Measurements from ENCODE around the gene LCN9.
"Not testable (repeated sequence)": the region's sequence is repeated elsewhere in the genome, so short reads cannot be mapped to it uniquely, and the experiment has no call there.

The LCN9 gene

DNA sequence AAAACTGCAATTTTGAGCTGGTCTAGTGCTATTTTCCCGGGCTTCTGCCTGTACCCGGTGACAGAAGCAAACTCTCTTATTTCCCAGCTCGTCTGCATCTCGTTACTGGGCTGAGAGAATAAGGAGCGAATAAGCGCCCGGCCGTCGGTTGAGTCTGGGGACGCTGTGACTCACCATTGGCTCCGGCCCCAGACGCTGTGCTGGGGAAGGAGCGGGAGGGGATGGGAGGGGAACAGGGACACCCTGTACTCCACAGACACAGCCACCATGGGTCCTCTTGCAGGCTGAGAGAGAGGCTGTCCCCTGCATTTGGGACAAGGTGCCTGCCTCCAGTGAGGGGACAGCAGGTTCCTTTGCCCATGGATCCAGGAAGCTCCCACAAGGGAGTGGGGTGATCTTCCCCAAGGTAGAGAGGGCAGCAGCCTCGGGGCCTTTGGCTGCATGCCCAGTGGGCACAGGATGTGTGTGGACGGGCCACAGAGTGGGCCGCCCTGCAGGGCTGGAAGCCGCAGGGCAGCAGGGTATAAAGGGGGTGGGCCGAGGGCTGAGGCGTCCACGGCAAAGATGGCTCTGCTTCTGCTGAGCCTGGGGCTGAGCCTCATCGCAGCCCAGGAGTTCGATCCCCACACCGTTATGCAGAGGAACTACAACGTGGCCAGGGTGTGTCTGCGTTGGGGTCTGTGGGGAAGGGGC is at the start of gene LCN9:
Gene LCN9, plus strand, starts transcription at position 552 of the 693 bp plus-strand sequence. Its CDS starts 13 bp downstream, at position 565.
- DNase-seq, result no peak

DNA sequence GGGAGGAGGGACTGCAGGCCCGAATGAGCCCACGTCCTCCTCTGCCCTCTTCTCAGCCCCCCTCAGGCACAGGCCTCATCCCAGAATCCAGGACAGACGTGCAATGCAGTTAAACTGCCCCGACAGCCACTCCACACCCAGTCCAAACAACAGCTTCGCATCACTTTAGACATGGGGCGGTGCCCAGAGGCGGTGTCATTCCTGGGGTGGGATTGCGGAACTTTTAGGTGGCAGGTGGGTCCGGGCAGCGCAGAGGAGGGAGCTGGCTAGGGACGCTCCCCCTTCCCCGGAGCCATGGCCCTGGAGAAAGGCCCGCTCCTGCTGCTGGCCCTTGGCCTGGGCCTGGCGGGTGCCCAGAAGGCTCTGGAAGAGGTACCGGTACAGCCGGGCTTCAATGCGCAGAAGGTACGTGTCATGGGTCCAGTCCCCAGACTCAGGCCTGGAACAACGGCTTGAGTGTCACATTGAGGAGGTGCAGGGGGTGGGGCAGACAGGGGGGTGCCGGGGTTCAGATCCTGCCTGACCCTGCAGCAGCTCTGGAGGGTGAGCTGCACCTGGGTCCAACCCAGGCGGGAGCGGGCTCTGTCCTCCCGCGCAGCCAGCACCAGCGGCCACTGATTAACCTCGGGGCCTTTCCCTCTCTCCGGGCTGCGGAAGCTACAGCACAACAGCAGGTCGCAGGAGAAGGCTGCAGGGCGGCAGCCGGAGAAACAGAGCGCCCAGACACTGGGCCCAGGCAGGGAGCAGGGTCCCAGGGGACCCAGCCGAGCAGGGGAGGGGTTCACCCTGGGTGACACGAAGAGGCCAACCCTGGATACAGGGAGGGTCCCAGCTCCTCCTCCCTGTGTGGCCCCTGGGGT is 48.9 kb upstream of the LCN9 start:
- DNase-seq, result no peak

- no peak for DNase-seq
These were observed 48.1 kb upstream of the LCN9 start for GRCh38 chr9:135614821-135615665.

- DNase-seq, result no peak
These were observed 47.2 kb upstream of the LCN9 start for GRCh38 chr9:135615666-135616618.

DNA sequence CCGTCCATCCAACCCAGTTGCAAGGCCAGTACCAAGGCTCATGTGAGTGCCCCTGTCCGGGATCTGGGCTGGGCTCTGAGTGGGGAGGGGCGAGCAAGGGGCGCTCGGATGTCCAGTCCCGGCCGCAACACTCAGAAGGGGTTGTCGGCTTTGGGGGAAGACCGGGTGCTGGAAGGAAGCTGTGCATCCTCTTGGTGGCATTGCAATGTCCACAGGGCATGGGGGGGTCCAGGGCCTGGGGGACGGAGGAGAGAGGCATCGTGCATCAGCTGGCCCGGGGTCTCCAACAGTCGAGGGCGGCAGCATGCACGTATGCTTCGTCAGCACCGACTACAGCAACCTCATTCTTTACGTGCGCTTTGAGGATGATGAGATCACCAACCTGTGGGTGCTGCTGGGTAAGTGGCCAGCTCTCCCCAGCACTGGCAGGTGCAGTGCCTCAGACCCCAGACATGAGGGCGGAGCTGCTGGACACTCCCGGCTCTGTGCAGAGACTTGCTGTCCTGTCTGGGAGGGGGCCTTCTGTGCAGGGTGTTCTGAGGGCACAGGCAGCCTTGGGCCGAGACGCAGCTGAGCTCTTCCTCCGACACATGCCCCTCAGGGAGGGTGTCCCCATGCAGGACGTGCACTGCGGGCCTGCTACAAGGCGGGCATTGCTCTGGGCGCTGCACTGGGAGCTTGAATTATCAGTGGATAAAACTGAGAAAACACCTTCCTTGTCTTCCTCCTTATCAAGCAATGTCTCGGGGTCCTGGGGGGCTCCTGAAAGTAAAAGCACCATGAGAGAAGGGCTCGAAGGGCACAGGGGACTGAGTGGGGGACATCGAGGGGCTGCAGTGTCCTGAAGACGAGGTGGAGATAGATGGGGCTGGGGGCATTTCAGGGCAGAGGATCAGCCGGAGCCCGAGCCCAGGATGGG is 46.2 kb upstream of the LCN9 start:
- DNase-seq, result no peak

- no peak for DNase-seq
These were observed 45.6 kb upstream of the LCN9 start for GRCh38 chr9:135617538-135617900.

DNA sequence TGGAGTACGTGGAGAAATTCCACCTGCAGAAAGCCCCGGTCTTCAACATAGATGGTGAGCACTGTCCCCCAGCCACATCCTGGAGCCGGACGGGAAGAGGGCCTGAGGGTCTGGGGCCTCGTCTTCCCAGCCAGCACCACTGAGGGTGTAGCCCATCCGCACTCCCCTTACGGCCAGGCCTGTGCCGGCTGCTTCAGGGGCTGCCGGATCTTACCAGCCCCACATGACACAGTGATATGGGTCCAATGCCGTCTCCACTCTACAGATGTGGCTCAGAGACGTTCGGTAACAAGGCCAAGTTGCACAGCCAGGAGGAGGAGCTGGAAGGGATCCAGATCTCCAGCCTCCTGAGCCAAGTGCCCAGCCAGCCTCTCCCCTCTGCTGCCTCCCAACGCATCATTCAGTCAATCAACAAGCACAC is 45.1 kb upstream of the LCN9 start:
- no peak for DNase-seq

GRCh38 chr9:135618866-135619598 is 44.1 kb upstream of the LCN9 start:
- DNase-seq, result no peak

DNA sequence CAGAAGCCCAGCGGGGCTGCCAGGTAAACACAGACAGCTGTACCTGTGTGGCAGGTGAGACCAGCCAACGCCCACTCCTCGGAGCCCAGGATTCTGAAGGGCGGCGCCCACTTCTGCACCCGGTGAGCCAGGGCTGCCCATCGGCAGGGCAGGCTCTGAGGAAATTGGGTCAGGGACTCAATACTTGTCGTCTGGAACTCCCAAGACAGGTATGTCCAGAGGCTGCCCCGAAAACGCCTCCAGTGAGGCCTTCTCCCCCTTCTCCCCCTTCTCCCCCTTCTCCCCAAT is 43.6 kb upstream of the LCN9 start:
- DNase-seq, result no peak

DNA sequence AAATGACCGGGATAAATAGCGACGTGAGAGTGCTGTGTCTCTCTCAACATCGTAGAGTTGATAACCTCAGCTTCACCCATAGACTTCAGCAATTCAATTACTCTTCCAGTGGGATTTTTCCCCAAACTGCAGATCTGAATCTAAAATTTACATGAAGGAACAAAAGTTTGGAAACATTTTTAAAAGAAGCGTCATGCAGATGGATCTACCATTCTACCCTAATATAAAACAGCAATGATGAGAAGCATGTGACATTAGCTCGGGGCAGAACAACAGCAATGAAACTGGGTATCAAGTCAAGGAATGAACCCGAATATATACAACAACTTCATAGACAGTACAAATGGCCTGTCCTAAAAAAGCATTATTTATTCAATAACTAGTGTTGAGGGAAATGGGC is 42.6 kb upstream of the LCN9 start:
- DNase-seq, result no peak

- no peak for DNase-seq
These were observed 40.6 kb upstream of the LCN9 start for GRCh38 chr9:135622415-135623020.

GRCh38 chr9:135624282-135624681 is 38.8 kb upstream of the LCN9 start:
- DNase-seq, result no peak

GRCh38 chr9:135632841-135633240 is 30.3 kb upstream of the LCN9 start:
- no peak for DNase-seq

- not testable (repeated sequence) for DNase-seq
These were observed 26.1 kb upstream of the LCN9 start for GRCh38 chr9:135636930-135637530.

- no peak for DNase-seq
These were observed 23.9 kb upstream of the LCN9 start, which contains the start of gene GLT6D1 for GRCh38 chr9:135639196-135639595. TSS of gene GLT6D1 (minus strand) at chr9:135639540. CDS start at chr9:135639187, 353 bp downstream.

GRCh38 chr9:135641047-135641446 is 22.1 kb upstream of the LCN9 start:
- DNase-seq, result no peak

- no peak for DNase-seq
These were observed 21.4 kb upstream of the LCN9 start for GRCh38 chr9:135641745-135642144.

- DNase-seq, result no peak
These were observed 18.4 kb upstream of the LCN9 start for GRCh38 chr9:135644631-135645218.

DNA sequence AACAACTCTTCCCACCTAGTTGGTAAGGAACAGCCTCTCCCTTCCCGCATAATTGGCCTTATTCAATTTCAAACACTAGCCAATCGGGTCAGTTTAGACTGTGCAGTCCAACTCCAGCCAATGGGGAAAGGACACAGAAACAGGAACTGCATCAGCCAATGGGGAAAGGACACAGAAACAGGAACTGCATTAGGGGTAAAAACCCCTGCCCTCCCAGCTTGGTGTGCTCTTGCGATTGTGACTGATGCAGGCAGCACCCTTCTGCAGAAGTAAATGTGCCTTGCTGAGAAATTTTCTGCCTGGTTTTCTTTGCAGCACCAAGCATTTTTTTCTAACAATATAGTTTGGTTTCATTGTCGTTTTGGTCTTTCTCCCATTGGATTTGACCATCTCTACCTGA is 15.2 kb upstream of the LCN9 start:
- DNase-seq, result no peak

Data from stimulated activated CD4-positive, alpha-beta T cell treated with anti-CD3 and anti-CD28 coated beads, Interleukin-2, amount 100 ng/mL, for 48 hours (primary cell).